ENCODE measurements around the gene WDR6.

- TF ChIP-seq POLR2A (IDR thresholded peaks at IDR 0.05; ENCODE audit: low read depth, low read length) (no peak), TAF1 (IDR thresholded peaks at IDR 0.05; ENCODE audit: low read depth, low read length) (no peak), SPI1 (IDR thresholded peaks at IDR 0.05; ENCODE audit: low read depth, low read length) (no peak), POLR2AphosphoS5 (IDR thresholded peaks at IDR 0.05; ENCODE audit: low read depth, low read length) (no peak)
These were observed 25.2 kb upstream of the WDR6 start for GRCh38 chr3:48982016-48982415.
